C4-2B (cell line): ENCODE data around the gene PIK3CD.

Experiments used
- H3K27ac ChIP-seq: fragments of 450-650 bp; 2 replicates; pipeline ENCODE4 v1.5.1; 2017
- ZFX ChIP-seq: fragments of 450-650 bp; IDR thresholded peaks from 2 replicates; pipeline ENCODE4 v1.6.1; 2017
- TF ChIP-seq, protein P1 (sequence below): fragments of 450-650 bp; conservative IDR thresholded peaks from 2 replicates; pipeline ENCODE4 v1.5.1; 2017; ENCODE audit warnings: mild to moderate bottlenecking

The PIK3CD gene

DNA sequence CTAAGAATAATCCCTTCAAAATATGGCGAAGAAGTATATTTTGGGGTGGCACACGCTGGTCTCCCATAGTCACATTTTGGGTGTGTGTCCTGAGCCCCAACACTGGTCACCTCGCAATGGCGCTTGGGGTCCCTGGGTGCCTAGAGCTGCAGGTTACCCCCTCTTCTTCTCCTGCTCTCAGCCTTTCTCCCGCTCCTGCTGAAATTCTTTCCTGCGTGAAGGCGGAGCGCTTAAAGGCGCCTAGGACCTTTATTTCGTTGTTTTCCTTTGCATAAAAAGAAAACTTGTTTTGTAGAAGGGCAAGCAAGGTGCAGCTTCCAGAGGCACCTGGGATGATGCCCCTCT lies 339 bp upstream of the PIK3CD start:
- no peak overlapping the region for H3K27ac ChIP-seq
- no peak for TF ChIP-seq ZFX
- TF ChIP-seq, protein P1, sequence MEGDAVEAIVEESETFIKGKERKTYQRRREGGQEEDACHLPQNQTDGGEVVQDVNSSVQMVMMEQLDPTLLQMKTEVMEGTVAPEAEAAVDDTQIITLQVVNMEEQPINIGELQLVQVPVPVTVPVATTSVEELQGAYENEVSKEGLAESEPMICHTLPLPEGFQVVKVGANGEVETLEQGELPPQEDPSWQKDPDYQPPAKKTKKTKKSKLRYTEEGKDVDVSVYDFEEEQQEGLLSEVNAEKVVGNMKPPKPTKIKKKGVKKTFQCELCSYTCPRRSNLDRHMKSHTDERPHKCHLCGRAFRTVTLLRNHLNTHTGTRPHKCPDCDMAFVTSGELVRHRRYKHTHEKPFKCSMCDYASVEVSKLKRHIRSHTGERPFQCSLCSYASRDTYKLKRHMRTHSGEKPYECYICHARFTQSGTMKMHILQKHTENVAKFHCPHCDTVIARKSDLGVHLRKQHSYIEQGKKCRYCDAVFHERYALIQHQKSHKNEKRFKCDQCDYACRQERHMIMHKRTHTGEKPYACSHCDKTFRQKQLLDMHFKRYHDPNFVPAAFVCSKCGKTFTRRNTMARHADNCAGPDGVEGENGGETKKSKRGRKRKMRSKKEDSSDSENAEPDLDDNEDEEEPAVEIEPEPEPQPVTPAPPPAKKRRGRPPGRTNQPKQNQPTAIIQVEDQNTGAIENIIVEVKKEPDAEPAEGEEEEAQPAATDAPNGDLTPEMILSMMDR: no peak

DNA sequence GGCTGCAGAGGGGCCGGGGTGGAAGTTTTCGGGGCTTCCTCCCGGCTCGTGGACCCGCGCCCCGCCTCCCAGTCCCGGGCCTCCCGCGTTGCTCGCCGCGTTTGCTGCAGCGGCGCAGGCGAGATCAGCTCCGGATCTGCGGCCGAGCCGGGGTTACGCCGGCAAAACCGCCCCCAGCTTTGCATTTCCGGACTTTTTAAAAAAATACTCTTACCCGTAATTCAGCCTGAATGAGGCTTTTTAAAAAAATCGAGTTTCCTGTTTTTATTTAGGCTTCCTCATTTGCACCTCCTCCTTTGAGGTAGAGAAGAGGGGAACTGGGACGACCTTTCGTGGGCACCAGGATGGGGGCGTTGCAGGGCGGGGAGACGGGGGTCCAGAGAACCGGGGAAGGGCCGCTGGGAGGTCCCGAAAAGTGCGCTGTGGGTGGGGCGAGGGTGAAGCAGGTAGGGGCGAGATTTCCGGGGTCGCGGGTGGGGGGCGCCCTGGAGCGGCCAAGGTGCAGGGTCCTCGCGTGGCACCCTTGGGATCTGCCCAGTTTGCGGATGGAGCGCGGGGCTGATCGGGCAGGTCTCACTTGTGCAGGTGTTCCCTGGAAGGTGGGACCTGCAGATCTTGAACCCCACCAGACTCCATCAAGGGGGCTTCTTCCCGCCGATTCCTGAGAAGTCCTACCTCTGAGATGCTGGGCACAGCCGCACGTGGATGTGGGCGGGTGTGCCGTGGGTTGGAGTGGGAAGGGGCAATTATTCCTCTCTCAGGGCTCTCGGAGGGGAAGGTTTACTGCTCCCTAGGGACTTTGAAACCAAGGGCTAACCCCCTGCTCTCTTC lies 1.1 kb downstream of the PIK3CD start:
- no peak overlapping the region for H3K27ac ChIP-seq
- TF ChIP-seq, protein P1: no peak
- TF ChIP-seq ZFX: no peak

DNA sequence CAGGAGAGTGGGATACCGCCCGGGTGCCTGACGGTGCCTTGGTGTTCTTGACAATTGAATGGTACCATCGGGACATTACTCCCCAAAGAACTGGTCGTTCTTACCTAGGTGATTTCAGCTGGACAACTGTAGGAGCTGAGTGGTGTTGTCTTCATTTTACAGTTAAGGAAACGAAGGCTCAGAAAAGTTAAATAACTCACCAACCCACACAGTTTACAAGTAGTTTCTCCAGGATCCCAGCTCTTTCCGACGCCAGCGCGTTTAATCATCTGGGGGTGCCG lies 1.6 kb downstream of the PIK3CD start:
- no peak overlapping the region for H3K27ac ChIP-seq
- no peak for TF ChIP-seq ZFX
- TF ChIP-seq, protein P1: no peak

DNA sequence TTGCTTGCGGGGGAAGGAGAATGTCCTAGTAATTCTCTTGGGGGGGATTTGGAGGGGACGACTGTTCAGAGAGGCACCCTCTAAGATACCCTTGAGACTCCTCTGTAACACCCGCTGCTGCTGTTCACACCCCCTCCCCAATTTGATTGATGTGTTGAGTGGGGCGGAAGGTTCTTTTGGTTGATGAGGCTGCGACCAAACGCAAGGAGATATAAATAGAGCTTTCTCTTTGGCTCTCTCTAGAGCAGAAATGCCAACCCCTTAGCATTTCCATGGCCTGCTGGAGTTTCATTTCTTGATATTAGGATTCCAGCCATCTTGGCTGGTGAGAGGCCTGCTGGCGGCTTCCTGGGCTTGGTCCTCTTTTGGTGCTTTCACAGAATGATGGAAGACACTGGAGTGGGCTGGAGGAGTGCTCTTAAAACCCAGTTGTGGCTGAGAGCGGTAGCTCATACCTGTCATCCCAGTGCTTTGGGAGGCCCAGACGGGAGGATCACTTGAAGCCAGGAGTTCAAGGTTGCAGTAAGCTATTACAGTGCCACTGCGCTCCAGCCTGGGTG lies 2.0 kb downstream of the PIK3CD start:
- no peak for TF ChIP-seq ZFX
- TF ChIP-seq, protein P1: no peak
- no peak overlapping the region for H3K27ac ChIP-seq

DNA sequence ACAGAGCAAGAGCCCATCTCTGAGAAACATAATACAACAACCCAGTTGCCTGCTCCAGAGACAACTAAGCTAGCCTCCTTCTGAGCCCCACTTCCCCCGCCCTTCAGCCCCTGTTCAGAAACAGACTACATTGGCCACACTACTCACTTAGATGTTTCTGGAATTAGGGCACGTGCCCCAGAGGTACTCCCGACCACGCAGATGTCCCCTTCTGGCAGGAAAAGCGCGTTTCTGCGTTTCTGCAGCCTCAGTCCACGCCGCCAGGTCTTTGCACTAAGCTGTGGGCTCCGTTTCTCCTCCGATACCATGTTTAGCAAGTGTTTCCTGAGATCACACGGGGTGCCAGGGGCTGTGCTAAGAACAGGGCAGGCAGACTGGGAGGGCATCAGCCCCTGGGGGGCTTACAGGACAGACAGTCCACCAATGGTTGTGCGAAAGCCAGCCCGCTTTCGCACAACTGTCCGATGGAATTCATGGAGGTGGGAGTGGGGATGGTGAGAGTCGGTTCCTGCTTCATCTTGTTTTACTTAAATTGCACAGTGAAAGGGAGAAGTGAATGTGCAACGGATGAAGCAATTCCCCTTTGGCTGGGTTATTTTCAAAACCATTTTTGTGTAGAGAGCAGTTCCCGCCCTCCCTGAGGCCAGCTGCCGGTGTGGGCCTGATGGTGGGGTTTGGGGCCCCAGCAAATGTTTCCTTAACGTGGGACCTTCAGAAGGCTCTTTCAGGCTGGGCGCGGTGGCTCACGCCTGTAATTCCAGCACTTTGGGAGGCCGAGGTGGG lies 2.7 kb downstream of the PIK3CD start:
- TF ChIP-seq ZFX: no peak
- TF ChIP-seq, protein P1: no peak
- H3K27ac ChIP-seq: no peak overlapping the region

DNA sequence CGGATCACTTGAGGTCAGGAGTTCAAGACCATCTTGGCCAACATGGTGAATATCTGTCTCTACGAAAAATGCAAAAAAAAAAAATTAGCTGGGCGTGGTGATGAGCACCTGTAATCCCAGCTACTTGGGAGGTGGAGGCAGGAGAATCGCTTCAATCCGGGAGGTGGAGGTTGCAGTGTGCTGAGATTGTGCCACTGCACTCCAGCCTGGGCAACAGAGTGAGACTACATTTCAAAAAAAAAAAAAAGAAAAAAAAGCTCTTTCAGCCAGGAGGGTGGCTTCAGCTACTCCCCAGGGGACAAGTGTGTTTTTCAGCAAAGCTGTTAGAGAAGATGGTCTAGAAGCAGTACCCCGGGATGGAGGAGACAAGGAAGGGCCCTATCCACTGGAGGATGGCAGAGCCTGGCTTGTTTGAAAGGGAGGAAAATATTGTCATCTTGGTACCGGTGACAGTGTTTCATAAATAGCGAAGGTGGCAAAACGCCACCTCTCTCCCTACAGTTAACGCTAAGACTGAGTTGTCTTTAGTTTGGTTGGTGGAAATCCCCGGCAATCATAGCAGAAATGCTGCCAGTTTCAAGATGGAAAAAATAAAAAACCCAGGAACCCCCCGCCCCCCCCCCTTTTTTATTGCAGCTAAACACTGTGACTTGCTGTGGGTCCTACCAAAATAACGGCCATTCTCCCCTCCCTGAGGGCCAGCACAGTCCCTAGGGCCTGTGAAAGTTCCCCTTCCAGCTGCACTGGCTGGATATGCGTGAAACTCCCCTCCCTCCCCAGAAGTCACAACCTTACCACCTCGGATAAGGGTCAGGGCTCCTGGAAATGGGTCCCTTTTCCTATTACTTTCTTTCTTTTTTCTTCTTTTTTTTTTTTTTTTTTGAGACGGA lies 3.5 kb downstream of the PIK3CD start:
- H3K27ac ChIP-seq: no peak overlapping the region
- TF ChIP-seq ZFX: no peak
- TF ChIP-seq, protein P1: no peak
